Activated naive CD8-positive, alpha-beta T cell treated with anti-CD3 and anti-CD28 coated beads, Interleukin-2, amount 10 ng/mL, durations not matched to agents 7 days and 5 days (primary cell): Measurements from ENCODE around the gene TCAP. TPM values are rescaled to one million over a fixed set of nuclear protein-coding genes. Genes with fewer than 3 reads are reported as not detected.

Experiments used
- ATAC-seq: fragments of 150-1000 bp; cut with Tn5 transposase; one replicate; pipeline ENCODE4 v1.10.0; 2021; ENCODE audit warnings: low read depth, moderate library complexity
- POLR2A ChIA-PET: fragments of 350-600 bp; sonication (Branson Sonifier 250); formaldehyde crosslinking; loops from one replicate; lab custom pipeline; 2021; ENCODE audit warnings: antibody characterized with exemption; lab: Charles Lee
- DNase-seq: peaks from one replicate; pipeline ENCODE4 v3.0.0; 2021
- H3K27ac Mint-ChIP-seq: one replicate; pipeline ENCODE4 v1.8.0; 2022; ENCODE audit warnings: mild to moderate bottlenecking, mixed read lengths
- H3K27me3 Mint-ChIP-seq: one replicate; pipeline ENCODE4 v1.8.0; 2022; ENCODE audit warnings: mild to moderate bottlenecking, moderate library complexity, mixed read lengths
- H3K36me3 Mint-ChIP-seq: one replicate; pipeline ENCODE4 v1.8.0; 2021; ENCODE audit warnings: mild to moderate bottlenecking, mixed read lengths
- H3K4me1 Mint-ChIP-seq: one replicate; pipeline ENCODE4 v1.8.0; 2021; ENCODE audit warnings: mixed read lengths
- H3K4me3 Mint-ChIP-seq: one replicate; pipeline ENCODE4 v1.8.0; 2022; ENCODE audit warnings: mild to moderate bottlenecking, moderate library complexity, mixed read lengths
- H3K9me3 Mint-ChIP-seq: one replicate; pipeline ENCODE4 v1.8.0; 2021; ENCODE audit warnings: mixed read lengths
- total RNA-seq, 2 experiments: library from RNA; stranded (reverse); gene quantifications; one replicate each; pipeline ENCODE4 v1.2.3, GENCODE V29; 2021

The TCAP gene
- total RNA-seq, 2 experiments from 2014 or later: 2.7 to 3.2 TPM

DNA sequence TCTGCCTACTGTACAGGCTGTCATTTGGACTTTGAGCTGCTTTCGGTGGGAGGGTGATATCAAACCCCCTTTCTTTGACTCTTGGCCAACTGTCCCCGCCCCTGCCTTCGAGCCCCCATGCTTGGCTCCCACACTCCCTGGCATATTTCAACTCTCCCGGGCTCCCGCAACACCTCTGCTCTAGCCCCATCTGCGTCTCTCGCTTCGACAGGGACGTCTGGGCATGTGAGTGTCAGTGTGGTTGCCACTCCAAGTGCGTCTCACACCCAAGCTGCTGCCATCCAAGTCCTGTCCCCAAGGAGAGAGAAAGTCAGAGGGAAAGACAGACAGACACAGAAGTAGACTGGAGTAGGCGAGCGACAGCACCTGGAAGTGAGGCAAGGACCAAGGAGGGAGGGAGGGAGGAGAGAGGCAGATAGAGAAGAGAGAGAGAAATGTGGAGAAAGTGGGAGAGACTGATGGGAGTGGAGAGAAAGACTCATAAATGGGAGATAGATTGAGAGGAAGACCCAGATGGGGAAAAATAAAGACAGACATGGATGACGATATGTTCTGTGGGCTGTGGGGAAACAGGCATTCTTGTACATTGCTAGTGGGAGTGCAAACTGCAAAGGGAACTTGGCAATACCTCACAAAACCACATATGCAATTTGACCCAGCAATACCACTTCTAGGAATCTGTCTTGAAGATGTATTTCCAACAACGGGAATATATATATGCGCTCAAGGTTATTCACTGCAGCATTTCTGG lies 16.4 kb upstream of the TCAP start:
- Mint-ChIP-seq H3K27ac (no peak overlapping the region), H3K27me3 (no peaks in the 10 kb centered on the region), H3K4me1 (peaks cover 26% of the 10 kb centered on the region), H3K36me3 (peaks cover 4% of the 10 kb centered on the region), H3K9me3 (no peaks in the 10 kb centered on the region), H3K4me3 (no peak overlapping the region)
- ATAC-seq (no peak), DNase-seq (no peak)
- POLR2A ChIA-PET: interaction anchor here (0.7 kb wide), 1 partner anchor 131 kb away, joined by 4 read pairs; no protein-coding TSS in a partner anchor

GRCh38 chr17:39650121-39650579 lies 15.0 kb upstream of the TCAP start:
- DNase-seq: no peak
- H3K27me3 Mint-ChIP-seq: no peaks in the 10 kb centered on the region
- H3K27ac Mint-ChIP-seq: no peak overlapping the region
- peaks cover 26% of the 10 kb centered on the region for H3K4me1 Mint-ChIP-seq
- peaks cover 4% of the 10 kb centered on the region for H3K36me3 Mint-ChIP-seq
- H3K9me3 Mint-ChIP-seq: no peaks in the 10 kb centered on the region
- H3K4me3 Mint-ChIP-seq: no peak overlapping the region
- ATAC-seq: no peak
- POLR2A ChIA-PET: interaction anchor here (0.7 kb wide), 1 partner anchor 61 kb away, joined by 7 read pairs; no protein-coding TSS in a partner anchor

DNA sequence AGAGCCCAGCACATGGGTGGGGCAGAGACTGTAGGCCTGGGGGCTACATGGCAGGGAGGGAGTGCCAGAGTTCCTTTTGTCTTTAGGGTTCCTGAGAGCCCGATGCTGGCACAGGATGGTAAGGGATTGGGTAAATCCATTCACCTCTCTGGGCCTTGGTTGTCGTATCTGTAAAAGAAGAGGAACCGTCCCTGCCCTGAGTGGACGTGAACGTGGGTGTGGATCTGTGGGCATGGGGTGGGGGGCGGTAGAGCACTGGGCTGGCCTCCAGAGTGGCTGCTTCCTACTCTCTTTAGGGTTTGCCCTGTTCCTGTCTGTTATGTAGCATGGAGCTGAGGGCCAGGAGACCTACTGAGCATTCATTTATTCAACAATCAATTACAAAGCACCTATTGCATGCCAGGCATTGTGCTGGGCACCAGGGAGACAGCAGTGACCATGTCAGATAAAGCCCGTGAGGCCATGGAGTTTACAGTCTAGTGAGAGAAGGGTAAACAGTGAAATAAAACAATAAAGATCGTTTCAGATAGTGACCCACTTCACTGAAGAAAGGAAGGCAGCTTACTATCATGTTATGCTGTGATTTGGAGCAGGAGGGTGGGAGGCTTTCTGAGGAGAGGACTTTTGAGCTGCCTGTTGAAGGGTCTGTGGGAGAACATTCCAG lies 13.1 kb upstream of the TCAP start:
- H3K4me3 Mint-ChIP-seq: no peak overlapping the region
- no peak for DNase-seq
- peaks cover 21% of the 10 kb centered on the region for H3K4me1 Mint-ChIP-seq
- peak overlapping the region; percentile 68 for H3K27ac Mint-ChIP-seq
- H3K9me3 Mint-ChIP-seq: no peaks in the 10 kb centered on the region
- no peaks in the 10 kb centered on the region for H3K27me3 Mint-ChIP-seq
- no peak for ATAC-seq
- POLR2A ChIA-PET: no interaction called here
- H3K36me3 Mint-ChIP-seq: peaks cover 6% of the 10 kb centered on the region

DNA sequence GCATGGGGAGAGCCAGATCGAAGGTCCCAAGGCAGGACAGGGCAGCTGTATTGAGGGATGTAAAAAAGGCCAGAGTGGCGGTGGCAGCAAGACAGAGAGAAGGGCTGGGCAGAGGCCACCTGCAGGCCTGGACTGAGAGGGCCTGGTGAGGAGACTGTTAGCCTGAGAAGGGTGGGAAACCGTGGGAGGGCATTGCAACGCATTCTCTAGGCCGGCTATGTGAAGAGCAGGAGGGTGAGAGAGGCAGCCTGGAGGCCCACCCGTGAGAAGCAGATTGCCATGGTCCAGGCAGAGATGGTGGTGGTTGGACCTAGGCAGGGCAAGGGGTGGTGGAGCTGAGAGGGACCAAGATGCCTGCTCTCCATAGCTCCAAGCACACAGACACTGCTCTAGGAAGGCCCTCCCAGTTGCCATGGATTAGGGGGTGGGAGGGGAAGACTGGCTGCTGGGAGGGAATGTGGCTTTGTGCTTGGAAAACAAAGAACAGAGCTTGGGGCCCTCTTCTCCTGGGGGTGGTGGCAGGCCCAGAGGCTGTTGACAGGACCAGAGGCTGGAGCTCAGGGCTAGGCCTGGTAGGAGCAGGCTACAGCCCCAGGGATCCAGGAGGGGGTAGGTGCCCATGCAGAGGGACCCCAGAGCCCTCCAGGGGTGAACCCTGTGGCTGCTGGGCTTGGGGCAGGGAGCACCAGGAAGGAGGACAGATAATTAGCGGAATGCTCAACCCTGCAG lies 12.4 kb upstream of the TCAP start:
- peaks cover 6% of the 10 kb centered on the region for H3K36me3 Mint-ChIP-seq
- POLR2A ChIA-PET: no interaction called here
- no peaks in the 10 kb centered on the region for H3K27me3 Mint-ChIP-seq
- H3K4me3 Mint-ChIP-seq: no peak overlapping the region
- ATAC-seq (no peak), DNase-seq (no peak)
- H3K9me3 Mint-ChIP-seq: no peaks in the 10 kb centered on the region
- H3K4me1 Mint-ChIP-seq: peaks cover 21% of the 10 kb centered on the region
- peak overlapping the region; percentile 68 for H3K27ac Mint-ChIP-seq

DNA sequence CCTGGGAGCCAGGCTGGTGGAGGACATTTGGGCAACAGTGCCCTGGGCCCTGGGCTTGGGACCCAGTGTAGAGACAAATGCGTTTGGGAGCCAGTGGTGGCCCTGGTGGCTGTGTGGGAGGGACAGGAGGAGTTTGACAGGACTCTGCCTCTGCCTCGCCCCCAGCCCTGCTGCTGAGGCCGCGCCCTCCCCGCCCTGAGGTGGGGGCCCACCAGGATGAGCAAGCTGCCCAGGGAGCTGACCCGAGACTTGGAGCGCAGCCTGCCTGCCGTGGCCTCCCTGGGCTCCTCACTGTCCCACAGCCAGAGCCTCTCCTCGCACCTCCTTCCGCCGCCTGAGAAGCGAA lies 11.9 kb upstream of the TCAP start:
- H3K27me3 Mint-ChIP-seq: no peaks in the 10 kb centered on the region
- DNase-seq (no peak), ATAC-seq (no peak)
- no peaks in the 10 kb centered on the region for H3K9me3 Mint-ChIP-seq
- H3K4me1 Mint-ChIP-seq: peaks cover 23% of the 10 kb centered on the region
- POLR2A ChIA-PET: interaction anchor here (0.5 to 1.3 kb wide), 5 partner anchors 10 to 90 kb away, joined by 3 to 11 read pairs (median 4); partner anchors contain the start of genes MIEN1 and STARD3
- no peak overlapping the region for H3K27ac Mint-ChIP-seq
- no peak overlapping the region for H3K4me3 Mint-ChIP-seq
- peaks cover 6% of the 10 kb centered on the region for H3K36me3 Mint-ChIP-seq

DNA sequence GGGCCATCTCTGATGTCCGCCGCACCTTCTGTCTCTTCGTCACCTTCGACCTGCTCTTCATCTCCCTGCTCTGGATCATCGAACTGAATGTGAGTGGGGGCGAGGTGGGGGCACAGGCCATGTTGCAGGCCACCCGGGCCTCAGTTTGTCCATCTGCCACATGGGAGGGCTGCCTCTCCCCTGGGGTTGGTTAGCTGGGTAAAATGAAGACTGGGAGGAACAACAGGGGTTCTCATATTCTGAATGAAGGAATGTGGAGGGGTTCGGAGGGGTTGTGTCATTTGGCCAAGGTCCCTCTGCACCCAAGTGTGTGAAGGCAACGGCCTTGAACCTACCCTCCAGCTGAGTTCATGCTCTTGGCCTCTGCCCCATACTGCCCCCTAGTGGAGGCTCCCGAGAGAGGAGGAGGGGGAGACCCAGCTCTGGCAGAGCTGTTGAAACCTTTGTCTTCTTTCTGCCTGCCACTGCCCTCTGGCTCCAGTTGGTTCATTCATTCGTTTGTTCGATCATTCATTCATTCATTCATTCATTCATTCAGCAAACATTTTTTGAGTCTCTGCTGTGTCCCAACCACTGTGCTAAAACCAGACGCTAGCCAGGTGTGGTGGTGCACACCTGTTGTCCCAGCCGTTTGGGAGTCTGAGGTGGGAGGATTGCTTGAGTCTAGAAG lies 11.4 kb upstream of the TCAP start:
- Mint-ChIP-seq H3K27me3 (no peaks in the 10 kb centered on the region), H3K4me1 (peaks cover 23% of the 10 kb centered on the region), H3K36me3 (peaks cover 5% of the 10 kb centered on the region), H3K27ac (no peak overlapping the region), H3K4me3 (no peak overlapping the region), H3K9me3 (no peaks in the 10 kb centered on the region)
- DNase-seq: peak; percentile 82
- peak; percentile 73 for ATAC-seq
- POLR2A ChIA-PET: interaction anchor here (0.5 to 1.3 kb wide), 6 partner anchors 10 to 90 kb away, joined by 3 to 11 read pairs (median 4); partner anchors contain the start of genes MIEN1 and STARD3

GRCh38 chr17:39655105-39655504 lies 10.0 kb upstream of the TCAP start:
- H3K27ac Mint-ChIP-seq: no peak overlapping the region
- H3K36me3 Mint-ChIP-seq: peaks cover 5% of the 10 kb centered on the region
- no peak for DNase-seq
- H3K4me1 Mint-ChIP-seq: peaks cover 26% of the 10 kb centered on the region
- no peaks in the 10 kb centered on the region for H3K9me3 Mint-ChIP-seq
- no peak for ATAC-seq
- POLR2A ChIA-PET: interaction anchor here (0.5 to 1.3 kb wide), 4 partner anchors 21 to 872 kb away, joined by 3 to 6 read pairs (median 5); no protein-coding TSS in a partner anchor
- no peak overlapping the region for H3K4me3 Mint-ChIP-seq
- no peaks in the 10 kb centered on the region for H3K27me3 Mint-ChIP-seq

- ATAC-seq: no peak
- Mint-ChIP-seq H3K4me3 (no peak overlapping the region), H3K27ac (no peak overlapping the region), H3K9me3 (no peaks in the 10 kb centered on the region), H3K4me1 (peaks cover 20% of the 10 kb centered on the region), H3K27me3 (no peaks in the 10 kb centered on the region), H3K36me3 (peaks cover 5% of the 10 kb centered on the region)
- POLR2A ChIA-PET: no interaction called here
- no peak for DNase-seq
Measured at GRCh38 chr17:39658346-39658745, 6.8 kb upstream of the TCAP start.

DNA sequence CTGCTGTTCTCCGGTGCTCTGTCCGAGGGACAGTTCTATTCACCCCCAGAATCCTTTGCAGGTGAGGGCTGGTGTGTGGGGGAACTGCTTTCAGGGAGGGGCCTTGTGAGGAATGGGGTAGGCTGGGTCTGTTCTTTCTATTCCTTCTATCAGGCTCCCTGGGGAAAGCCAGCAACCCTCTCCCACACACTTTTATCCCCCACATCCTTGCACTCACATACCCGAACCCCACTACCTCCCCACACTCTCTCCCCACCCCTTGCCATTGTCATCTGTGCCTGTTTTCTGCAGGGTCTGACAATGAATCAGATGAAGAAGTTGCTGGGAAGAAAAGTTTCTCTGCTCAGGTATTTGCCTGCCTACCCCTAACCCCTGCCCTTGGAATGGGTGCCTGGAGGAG lies 6.4 kb upstream of the TCAP start:
- DNase-seq (no peak), ATAC-seq (no peak)
- peaks cover 5% of the 10 kb centered on the region for H3K36me3 Mint-ChIP-seq
- peak overlapping the region; percentile 19 for H3K4me3 Mint-ChIP-seq
- no peaks in the 10 kb centered on the region for H3K9me3 Mint-ChIP-seq
- no peaks in the 10 kb centered on the region for H3K27me3 Mint-ChIP-seq
- POLR2A ChIA-PET: no interaction called here
- no peak overlapping the region for H3K27ac Mint-ChIP-seq
- H3K4me1 Mint-ChIP-seq: peaks cover 18% of the 10 kb centered on the region

DNA sequence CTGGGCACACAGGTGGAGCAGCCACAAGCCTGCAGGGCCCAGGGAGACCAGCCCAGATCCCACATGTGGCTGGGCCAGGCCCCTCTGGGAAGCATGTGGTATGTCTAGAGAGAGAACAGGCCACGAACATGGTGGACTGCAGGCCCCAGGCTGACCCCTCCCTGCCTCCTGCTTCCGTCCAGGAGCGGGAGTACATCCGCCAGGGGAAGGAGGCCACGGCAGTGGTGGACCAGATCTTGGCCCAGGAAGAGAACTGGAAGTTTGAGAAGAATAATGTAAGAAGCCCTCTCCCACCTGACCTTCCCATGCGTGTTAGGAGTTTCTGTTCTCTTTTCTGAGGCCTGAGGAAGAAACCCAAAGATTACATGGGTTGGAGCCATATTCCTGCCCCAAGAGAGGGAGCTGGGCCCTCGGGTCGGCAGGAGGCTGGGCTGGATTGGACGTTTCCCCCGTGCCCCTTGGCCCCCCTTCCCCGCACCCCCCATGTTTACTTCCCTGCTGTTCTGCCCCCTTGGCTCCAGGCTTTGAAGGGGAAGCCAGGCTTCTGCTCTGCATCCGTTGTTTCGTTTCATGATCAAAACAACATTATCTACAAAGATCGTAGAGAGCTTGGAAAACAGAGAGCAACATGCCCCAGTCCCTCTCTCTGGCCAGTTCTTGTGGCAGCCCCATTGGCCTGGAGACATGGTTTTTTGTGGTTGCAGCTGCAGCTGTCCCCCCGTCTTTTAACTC lies 5.7 kb upstream of the TCAP start:
- peaks cover 15% of the 10 kb centered on the region for H3K4me1 Mint-ChIP-seq
- no peaks in the 10 kb centered on the region for H3K9me3 Mint-ChIP-seq
- H3K27me3 Mint-ChIP-seq: no peaks in the 10 kb centered on the region
- peak overlapping the region; percentile 32 for H3K4me3 Mint-ChIP-seq
- POLR2A ChIA-PET: no interaction called here
- ATAC-seq (no peak), DNase-seq (no peak)
- H3K27ac Mint-ChIP-seq: peak overlapping the region; percentile 80
- H3K36me3 Mint-ChIP-seq: peaks cover 5% of the 10 kb centered on the region

DNA sequence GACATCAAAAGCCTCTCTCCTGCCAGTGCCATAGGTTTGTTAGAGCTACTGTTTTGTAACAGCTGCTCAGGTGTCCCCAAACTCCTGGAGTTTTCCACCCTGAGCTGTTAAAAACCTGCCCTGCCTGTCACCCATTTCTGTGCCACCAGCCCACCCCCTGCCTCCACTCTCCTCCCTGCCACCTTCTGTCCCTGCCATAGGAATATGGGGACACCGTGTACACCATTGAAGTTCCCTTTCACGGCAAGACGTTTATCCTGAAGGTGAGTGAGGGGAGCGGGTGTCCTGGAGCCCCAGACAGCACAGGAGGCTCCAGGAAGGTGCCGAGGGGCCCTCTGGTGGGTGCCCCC lies 5.2 kb upstream of the TCAP start:
- no peak for DNase-seq
- no peak for ATAC-seq
- no peaks in the 10 kb centered on the region for H3K9me3 Mint-ChIP-seq
- peak overlapping the region; percentile 80 for H3K27ac Mint-ChIP-seq
- H3K4me3 Mint-ChIP-seq: no peak overlapping the region
- H3K27me3 Mint-ChIP-seq: no peaks in the 10 kb centered on the region
- H3K36me3 Mint-ChIP-seq: peaks cover 5% of the 10 kb centered on the region
- H3K4me1 Mint-ChIP-seq: peaks cover 11% of the 10 kb centered on the region
- POLR2A ChIA-PET: no interaction called here
